GM12891 (cell line): ENCODE results near the gene CHMP4B.

ENCODE experiments used
- POLR2AphosphoS5 ChIP-seq: IDR thresholded peaks from 2 replicates; pipeline ENCODE4 v1.6.1; 2011; ENCODE audit warnings: low read depth, low read length, control low read depth
- TAF1 ChIP-seq: IDR thresholded peaks from 2 replicates; pipeline ENCODE4 v1.6.1; 2011; ENCODE audit warnings: low read depth, low read length, control low read depth

DNA sequence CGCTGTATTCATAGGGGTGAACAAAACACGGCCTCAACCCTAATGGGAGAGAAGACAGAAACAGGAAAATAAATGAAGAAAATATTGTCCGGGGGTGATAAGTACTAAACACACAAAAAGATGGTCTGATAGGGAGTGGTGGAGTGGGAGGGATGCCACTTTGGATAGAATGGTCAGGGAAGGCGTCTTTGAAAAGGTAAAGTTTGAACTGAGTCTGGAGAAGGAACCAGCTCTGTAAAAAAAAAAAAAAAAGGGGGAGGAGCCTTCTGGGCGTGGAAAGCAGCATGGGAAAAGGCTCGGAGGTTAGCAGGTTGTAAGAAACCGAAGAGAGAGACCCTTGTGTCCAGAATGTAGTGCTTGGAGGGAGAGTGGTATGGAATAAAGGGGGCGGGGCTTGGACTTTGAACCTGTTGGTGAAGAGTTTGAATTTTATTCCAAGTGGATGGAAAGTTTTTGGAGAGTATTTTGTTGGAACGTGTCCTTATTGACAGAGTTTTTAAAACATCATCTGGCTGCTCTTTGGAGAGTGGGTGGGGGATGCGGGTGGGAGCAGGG, 1.8 kb downstream of the CHMP4B start:
- TF ChIP-seq POLR2AphosphoS5 (no peak), TAF1 (no peak)
